IPS-NIHi7 (cell line): ENCODE results near the gene HEATR9.
A peak's percentile ranks its signal among the peaks of the same experiment; 100 is the strongest.

Experiments used
- DNase-seq: peaks from one replicate; pipeline ENCODE4 v3.0.0; 2012; ENCODE audit warnings: mixed read lengths; ENCODE audit errors: extremely low spot score

The HEATR9 gene

GRCh38 chr17:35809855-35810461 lies 58.7 kb downstream of the HEATR9 start:
- DNase-seq = no peak

DNA sequence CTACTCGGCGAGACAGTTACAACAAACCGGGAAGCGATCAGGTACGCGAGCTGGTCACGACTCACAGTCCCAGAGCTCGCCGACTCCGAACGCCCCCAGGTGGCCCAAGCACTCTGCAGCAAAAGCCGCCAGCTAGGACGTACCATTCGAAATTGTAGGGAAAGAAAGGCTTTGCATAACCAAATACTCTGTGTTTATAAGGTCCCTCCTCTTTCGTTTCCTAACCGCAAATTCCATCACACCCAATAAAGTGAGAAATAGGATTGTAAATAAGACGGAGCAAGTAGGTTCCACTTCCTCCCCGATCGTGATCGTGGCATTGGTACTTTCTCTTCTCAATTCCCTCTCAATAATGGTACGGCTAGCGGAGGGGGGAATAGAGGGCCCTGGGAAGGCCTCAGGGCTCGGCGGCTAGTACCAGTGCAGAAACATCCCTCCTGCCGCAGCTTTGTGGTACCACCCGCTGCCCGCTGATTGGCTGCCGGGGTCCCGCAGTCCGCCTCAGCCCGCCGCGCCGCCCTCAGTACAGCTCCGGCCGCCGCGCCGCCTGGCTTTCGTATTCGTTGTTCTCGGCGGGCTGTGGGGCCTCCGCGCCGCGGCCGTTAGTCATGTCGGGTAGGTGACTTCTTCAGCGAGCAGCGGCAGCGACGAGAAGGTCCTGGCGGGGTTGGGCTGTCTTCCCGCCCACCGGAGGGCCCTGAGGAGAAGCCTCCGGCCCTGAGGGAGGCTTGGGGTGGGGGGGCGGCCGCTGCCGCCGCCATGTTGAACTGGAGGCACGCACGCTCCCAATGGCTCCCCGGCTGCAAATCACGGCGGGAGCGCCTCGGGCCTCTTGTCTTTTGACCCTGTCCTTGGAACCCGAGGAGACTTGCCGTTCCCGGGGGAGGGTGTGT lies 59.5 kb downstream of the HEATR9 start, which contains the start of gene TAF15:
Gene TAF15, plus strand, starts transcription at position 523 of the 893 bp plus-strand sequence. Its CDS starts 86 bp downstream, at position 609.
- DNase-seq = peak; percentile 96

GRCh38 chr17:35808240-35808961 lies 60.3 kb downstream of the HEATR9 start:
- DNase-seq = no peak

DNA sequence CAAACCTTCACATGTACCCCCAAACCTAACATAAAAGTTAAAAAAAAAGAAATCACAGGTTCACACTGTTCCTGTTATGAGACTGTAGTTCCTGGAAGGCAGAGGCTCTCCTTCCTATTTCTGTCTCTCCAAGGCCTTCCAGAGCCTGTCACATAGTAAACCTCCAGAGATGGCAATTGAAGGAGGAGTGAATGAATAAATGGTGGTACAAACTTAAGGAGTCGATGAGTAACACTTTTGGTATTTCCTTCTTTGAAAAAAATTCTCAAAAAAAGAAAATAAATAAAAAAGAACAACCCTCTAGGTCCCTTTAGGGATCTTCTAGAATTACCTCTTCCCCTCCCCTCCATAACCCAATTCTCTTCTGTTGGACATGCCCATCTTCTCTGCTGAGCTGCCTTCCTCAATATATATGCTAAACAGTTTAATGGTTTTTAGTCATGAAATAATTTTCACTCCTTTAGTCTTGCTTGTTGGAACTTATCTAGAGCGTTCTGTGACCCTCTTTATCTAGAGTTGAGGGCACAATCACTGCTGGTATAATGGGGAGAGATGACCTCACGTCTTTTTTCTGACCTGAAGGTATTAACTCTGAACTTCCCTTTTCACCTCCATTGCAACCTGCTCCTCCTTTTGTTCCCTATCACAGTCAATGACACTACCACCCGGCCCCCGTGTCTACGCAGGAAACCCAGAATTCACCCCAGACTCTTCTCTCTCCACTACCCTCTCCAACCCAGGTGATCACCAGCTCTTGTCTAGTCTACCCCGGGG lies 61.1 kb downstream of the HEATR9 start:
- DNase-seq = no peak
